ENCODE measurements around the gene SSRP1. TPM values are rescaled to one million over a fixed set of nuclear protein-coding genes. Genes with fewer than 3 reads are reported as not detected.
A peak's percentile ranks its signal among the peaks of the same experiment; 100 is the strongest.
"Not testable (repeated sequence)": the region's sequence is repeated elsewhere in the genome, so short reads cannot be mapped to it uniquely, and the experiment has no call there.

The SSRP1 gene
- polyA plus RNA-seq, 3 donors, result 165 to 216 (median 212) TPM

- peak in 2 of 11 donors; percentile 51 to 60 for DNase-seq (ENCODE audit: extremely low read depth in 1 of 11, low read depth in 9 of 11, low spot score in 4 of 11)
Measured at GRCh38 chr11:57345555-57346211, 10.0 kb upstream of the SSRP1 start.

- DNase-seq (ENCODE audit: extremely low read depth in 1 of 11, low read depth in 9 of 11, low spot score in 4 of 11), result no peak
Measured at GRCh38 chr11:57344826-57345225, 9.1 kb upstream of the SSRP1 start.

- no peak for DNase-seq (ENCODE audit: extremely low read depth in 1 of 11, low read depth in 9 of 11, low spot score in 4 of 11)
Measured at GRCh38 chr11:57343825-57344224, 8.1 kb upstream of the SSRP1 start.

- no peak for DNase-seq (ENCODE audit: extremely low read depth in 1 of 11, low read depth in 9 of 11, low spot score in 4 of 11)
Measured at GRCh38 chr11:57342702-57343101, 7.0 kb upstream of the SSRP1 start.

DNA sequence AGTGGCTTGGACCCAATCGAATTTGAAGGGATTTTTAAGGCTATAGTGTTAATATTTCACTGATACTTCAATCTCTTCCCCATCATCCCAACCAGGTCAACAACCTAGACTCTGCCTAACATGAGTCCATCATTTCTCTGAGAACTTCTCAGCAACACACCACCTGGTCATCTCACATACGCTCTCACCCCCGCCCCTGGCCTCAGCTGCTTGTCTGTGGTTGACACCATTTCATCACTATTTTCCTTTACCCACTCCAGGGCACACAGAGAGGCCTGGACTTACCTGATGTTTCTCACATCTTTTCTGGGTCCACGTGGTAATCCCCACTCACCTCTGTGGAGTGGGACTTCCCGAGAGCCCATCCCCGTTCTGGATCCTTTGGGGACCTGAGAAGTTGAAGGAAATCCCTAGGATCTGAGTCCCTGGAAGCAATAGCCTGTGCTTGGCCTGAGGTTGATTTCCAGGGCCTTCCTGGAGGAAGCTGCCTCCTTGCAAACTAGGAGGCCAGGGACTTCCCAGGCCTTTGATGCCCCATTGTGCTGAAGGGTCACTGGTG lies 5.6 kb upstream of the SSRP1 start:
- no peak for DNase-seq (ENCODE audit: extremely low read depth in 1 of 11, low read depth in 9 of 11, low spot score in 4 of 11)

DNA sequence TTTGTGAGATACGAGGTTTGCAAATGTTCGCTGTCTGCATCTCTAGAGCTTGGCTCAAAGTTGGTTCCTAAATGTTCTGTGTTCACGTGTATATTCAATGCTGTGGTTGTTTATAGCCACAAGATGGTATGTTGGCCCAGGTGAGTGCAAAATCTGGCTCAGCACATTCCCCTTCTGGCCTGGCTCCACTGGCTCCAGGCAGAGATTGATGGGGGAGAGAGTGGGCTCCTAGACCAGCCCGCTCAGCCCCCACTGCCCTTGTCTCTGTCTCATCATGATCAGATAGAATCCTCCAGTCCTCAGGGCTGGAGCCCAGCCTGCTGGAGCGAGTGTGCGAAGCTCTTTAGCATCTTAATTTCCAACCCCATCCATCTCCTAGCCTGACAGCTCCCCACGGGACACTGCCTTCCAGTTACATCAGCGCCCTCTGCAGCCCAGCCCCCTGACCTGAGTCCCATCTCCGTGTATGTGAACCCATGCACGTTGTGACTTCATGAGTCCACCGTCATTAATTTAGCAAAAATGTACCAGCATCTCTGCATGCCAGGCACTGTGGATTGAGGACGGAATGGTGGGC lies 4.4 kb upstream of the SSRP1 start:
- peak in 6 of 11 donors; percentile 61 to 71 (median 67) for DNase-seq (ENCODE audit: extremely low read depth in 1 of 11, low read depth in 9 of 11, low spot score in 4 of 11)

DNA sequence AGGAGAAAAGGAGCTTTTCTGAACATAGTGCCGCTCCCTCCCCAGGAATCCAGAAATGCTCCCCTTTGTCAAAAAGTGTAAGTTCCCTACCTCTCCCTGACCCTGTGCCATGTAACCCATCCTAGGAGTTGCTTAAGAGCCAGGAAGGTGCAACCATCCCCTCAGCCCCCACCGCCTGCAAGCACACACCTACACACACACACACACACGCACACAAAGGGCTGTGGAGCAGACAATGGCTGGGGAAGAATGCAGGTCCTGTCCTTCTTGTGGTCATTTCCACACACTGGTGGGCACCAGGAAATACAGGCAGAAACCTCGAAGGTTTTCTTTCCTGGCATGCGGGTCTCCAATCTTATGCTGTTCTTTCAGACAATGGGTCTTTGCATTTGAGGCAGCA lies 3.6 kb upstream of the SSRP1 start:
- DNase-seq (ENCODE audit: extremely low read depth in 1 of 11, low read depth in 9 of 11, low spot score in 4 of 11), result no peak

GRCh38 chr11:57338142-57338541 lies 2.5 kb upstream of the SSRP1 start, which contains the start of gene P2RX3:
Gene P2RX3 (plus strand): TSS chr11:57338352. CDS start chr11:57338551, 199 bp downstream.
- DNase-seq (ENCODE audit: extremely low read depth in 1 of 11, low read depth in 9 of 11, low spot score in 4 of 11), result no peak

DNA sequence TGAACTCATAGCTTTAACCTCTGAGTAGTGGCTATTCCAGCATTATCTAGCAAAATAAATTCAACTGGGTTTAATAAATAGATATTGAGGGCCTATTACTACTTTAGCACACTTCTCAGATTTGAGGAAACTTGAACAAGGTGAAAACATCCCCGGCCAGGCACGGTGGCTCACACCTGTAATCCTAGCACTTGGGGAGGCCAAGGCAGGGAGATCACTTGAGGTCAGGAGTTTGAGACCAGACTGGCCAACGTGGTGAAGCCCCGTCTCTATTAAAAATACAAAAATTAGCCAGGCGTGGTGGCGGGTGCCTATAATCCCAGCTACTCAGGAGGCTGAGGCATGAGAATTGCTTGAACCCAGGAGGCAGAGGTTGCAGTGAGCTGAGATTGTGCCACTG lies 1.2 kb upstream of the SSRP1 start:
- DNase-seq (ENCODE audit: extremely low read depth in 1 of 11, low read depth in 9 of 11, low spot score in 4 of 11), result not testable (repeated sequence)

DNA sequence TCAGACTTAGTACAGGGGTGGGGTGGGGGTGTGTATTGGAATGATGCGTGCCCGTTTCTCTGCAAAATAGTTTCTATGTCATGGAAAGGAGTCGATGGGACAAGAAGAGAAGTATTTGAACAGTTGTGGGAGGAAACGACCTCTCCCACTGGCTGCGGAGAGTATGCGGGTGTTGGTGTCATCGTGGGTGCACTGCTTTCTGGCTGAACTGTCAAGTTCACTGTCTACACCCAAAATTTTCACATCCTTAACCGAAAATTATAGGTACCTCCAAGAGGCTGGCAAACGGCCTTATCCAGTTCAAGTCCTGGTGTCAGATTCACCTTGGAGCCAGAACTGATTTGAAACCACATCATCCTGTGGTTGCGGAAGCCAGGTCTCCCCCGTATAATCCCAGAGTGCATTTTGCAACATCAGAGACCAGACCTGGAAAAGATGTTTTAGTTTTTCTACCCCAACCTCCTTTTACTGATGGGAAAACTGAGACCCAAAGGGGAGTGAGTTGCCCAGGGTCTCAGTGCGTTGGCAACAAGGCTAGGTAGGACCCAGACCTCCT lies 497 bp upstream of the SSRP1 start:
- no peak for DNase-seq (ENCODE audit: extremely low read depth in 1 of 11, low read depth in 9 of 11, low spot score in 4 of 11)

GRCh38 chr11:57335023-57335342 lies 709 bp downstream of the SSRP1 start:
- DNase-seq (ENCODE audit: extremely low read depth in 1 of 11, low read depth in 9 of 11, low spot score in 4 of 11), result no peak

DNA sequence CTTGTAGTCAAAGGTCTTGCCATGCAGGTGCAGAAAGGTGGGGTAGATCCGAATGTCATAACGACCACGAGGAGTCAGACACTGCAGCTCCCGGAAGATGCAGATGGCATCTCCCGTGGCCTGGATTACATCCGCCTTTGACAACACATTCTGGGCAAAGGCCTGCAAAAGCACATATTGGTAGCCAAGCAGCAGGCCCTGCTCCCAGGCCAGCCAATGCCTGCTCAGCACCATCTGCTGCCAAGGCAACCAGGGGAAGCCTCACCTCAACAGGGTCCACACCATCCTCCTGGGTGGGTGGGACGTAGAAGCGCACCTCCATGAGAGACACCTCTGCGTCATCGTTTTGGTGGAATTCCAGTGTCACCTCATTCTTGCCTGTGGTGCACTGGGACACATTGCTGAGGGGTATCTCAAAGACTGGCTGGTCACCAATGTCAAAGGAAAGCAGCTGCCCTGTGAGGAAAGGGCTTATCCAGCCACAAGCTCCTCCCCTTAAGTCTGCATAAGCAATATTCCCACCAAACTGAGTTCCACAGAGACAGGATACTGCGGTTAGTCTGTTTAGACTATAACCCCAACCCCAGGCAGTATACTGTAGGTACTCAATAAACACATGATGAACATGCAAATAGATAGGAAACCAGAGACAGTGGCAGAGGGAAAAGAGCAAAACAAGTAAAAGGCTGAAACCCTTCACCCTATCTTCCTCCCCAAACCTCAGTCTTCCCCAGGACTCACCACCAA lies 2.8 kb downstream of the SSRP1 start:
- no peak for DNase-seq (ENCODE audit: extremely low read depth in 1 of 11, low read depth in 9 of 11, low spot score in 4 of 11)

DNA sequence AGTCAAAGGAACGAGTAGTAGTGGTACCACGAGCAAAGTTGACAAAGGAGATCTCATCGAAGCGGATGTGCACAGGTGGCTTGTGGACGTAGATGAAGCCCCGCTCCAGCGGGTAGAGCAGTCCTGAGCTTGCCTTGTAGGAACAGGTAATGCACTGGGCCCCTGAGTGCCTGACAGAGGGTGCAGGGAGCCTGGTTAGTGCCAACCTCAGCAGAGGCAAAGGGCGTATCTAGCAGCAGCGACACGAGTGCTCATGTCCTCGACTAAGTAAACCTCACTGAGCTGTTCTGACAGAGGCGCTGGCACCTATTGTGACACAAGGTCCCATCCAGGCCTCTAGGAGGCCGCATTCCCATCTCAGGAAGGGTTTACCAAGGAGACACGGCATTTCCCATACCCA lies 4.0 kb downstream of the SSRP1 start:
- no peak for DNase-seq (ENCODE audit: extremely low read depth in 1 of 11, low read depth in 9 of 11, low spot score in 4 of 11)

DNA sequence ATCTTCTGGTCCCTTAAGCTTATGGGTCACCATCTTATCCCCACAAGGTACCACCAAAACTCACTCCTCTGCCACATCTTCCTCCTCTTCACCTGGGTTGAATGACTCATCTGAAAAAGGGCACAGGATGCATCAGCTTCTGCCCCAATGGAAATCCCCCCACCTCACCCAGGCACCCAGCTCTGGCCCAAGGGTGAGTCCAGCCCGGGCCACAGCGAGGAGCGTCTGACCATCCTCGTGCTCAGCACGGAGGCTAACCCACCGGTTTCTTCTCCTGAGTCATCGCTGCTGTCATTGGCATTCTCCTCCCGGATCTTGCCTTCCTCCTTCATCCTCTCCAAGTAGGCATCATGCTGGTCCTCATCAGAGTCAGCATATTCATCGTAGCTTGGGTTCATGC lies 5.7 kb downstream of the SSRP1 start:
- DNase-seq (ENCODE audit: extremely low read depth in 1 of 11, low read depth in 9 of 11, low spot score in 4 of 11), result no peak

GRCh38 chr11:57327721-57328120 lies 8.0 kb downstream of the SSRP1 start:
- DNase-seq (ENCODE audit: extremely low read depth in 1 of 11, low read depth in 9 of 11, low spot score in 4 of 11), result no peak

GRCh38 chr11:57325735-57326048 lies 10.0 kb downstream of the SSRP1 start:
- no peak for DNase-seq (ENCODE audit: extremely low read depth in 1 of 11, low read depth in 9 of 11, low spot score in 4 of 11)

GRCh38 chr11:57324886-57325734 lies 10.6 kb downstream of the SSRP1 start, which contains the start of gene TNKS1BP1:
Gene TNKS1BP1 (minus strand): TSS chr11:57324952. CDS start chr11:57321885, 3,067 bp downstream.
- DNase-seq (ENCODE audit: extremely low read depth in 1 of 11, low read depth in 9 of 11, low spot score in 4 of 11), result peak; percentile 81 to 96 (median 92)

GRCh38 chr11:57324154-57324885 lies 11.4 kb downstream of the SSRP1 start:
- peak in 3 of 11 donors; percentile 47 to 56 (median 54) for DNase-seq (ENCODE audit: extremely low read depth in 1 of 11, low read depth in 9 of 11, low spot score in 4 of 11)

DNA sequence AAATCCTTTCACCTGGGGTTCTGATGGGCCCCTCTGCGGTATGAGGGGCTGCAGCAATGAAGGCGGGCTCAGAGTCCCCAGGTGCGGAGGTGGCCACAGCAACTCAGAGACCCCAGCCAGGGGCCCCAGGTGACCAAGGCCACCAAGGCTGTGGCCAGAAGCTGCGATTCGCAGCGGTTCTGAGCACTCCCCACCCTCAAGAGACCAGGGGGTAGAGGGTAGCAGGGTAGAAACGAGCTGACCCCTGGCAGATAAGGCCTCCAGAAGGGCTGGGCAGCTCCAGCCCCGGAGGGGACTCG lies 11.9 kb downstream of the SSRP1 start:
- DNase-seq (ENCODE audit: extremely low read depth in 1 of 11, low read depth in 9 of 11, low spot score in 4 of 11), result no peak

Measured in renal cortex interstitium (tissue), 11 donors.